Psoas muscle (tissue), 8 donors: ENCODE data around the gene KCTD6. TPM values are rescaled to one million over a fixed set of nuclear protein-coding genes. Genes with fewer than 3 reads are reported as not detected.

Experiments used
- ATAC-seq, 4 donors: fragments of 200-7000 bp; cut with Tn5 transposase; one replicate each; pipeline ENCODE4 v1.9.1; 2020; ENCODE audit warnings: moderate library complexity in 3 of 4, mild to moderate bottlenecking in 2 of 4
- DNase-seq, 2 donors: peaks; one replicate each; pipeline ENCODE4 v3.0.0-alpha.2; 2020
- H3K27ac ChIP-seq: fragments of 200-600 bp; one replicate; pipeline ENCODE4 v1.8.0; 2022
- H3K27me3 ChIP-seq, 3 donors: fragments of 200-600 bp in 1 of 3; one replicate each; pipeline versions ENCODE4 v1.6.1 to v1.8.0; 2013 to 2022; ENCODE audit warnings: low read length in 2 of 3, mild to moderate bottlenecking in 2 of 3, moderate library complexity in 1 of 3; ENCODE audit not compliant: insufficient read depth in 3 of 3
- H3K36me3 ChIP-seq, 2 donors: fragments of 200-600 bp in 1 of 2; one replicate each; pipeline versions ENCODE4 v1.6.1 to v1.8.0; 2013 to 2022; ENCODE audit warnings: low read depth in 1 of 2, mild to moderate bottlenecking in 1 of 2, moderate library complexity in 1 of 2; ENCODE audit not compliant: insufficient read depth in 1 of 2
- H3K4me1 ChIP-seq: fragments of 200-600 bp; one replicate; pipeline ENCODE4 v1.8.0; 2022
- H3K4me3 ChIP-seq: fragments of 200-600 bp; one replicate; pipeline ENCODE4 v1.8.0; 2022; ENCODE audit warnings: mild to moderate bottlenecking
- H3K9me3 ChIP-seq: fragments of 200-600 bp; one replicate; pipeline ENCODE4 v1.8.0; 2022
- WGBS, 3 donors: extraction: QIAGEN DNeasy Blood & Tissue Kit; methylation state at CpG; one replicate each; pipeline versions ENCODE4 v1.1.6 to v1.1.7; 2013; 5-methylcytosine and 5-hydroxymethylcytosine counted together
- intact Hi-C, 2 donors: fragments of 100-400 bp; cut with DNase I; formaldehyde crosslinking; loops; one replicate each; pipeline versions ENCODE4 v1.11.0 to v1.14.2; 2022
- polyA plus RNA-seq, 3 donors: library from polyadenylated mRNA; stranded (reverse); fragments of 200-250 nt; gene quantifications; one replicate each; pipeline ENCODE4 v1.2.3, GENCODE V29; 2013
- total RNA-seq, 4 donors: library from RNA; stranded (reverse); fragmentation: NEBNext Ultra II Directional in 2 of 4; extraction: Animal tissue kit (Norgen Biotek cat#: 25700) in 2 of 4; gene quantifications; one replicate each; pipeline versions ENCODE4 v1.2.1 to v1.2.4, GENCODE V29; 2021 to 2023
- TF ChIP-seq, protein P1 (sequence below): fragments of 200-600 bp; IDR thresholded peaks from one replicate; pipeline ENCODE4 v1.8.0; 2022; ENCODE audit warnings: antibody characterized with exemption
- donor health status: healthy with polysubstance abuse.
- donor health status: DM: no; HTN: no; CAD: no; lungs with moderate emphysema.
- donor health status: Bipolar disorder and iron deficiency.
- donor health status: healthy.
- donor health status: DM: yes; HTN: yes; CAD: no.
- donor health status: DM: no; HTN: no; CAD: no.
- donor health status: DM: no; HTN: no; CAD: no.
- donor health status: DM: yes; HTN: yes; CAD: no.

The KCTD6 gene
- total and polyA plus RNA-seq, 7 donors = 2.6 to 11.0 (median 6.7) TPM

DNA sequence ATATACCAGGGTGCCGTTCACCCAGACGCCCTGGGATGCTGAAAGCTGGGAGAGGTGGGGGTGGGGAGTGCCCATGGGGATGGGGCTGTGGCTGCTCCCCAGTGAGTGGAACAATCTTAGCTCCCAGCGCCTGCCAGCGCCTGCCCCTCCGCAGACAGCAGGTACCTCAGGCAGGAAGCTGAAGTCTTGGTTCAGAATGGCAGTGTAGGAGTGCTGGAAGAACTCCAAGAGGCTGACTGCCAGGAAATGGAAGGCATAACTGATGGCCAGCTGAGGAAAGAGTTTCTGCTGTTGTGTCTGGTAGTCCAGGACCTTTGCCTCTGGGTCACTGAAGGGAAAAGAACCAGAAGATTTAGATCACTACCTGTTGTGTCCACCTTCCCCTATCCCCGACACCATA, 36.7 kb downstream of the KCTD6 start:
- no peak for DNase-seq
- TF ChIP-seq, protein P1, sequence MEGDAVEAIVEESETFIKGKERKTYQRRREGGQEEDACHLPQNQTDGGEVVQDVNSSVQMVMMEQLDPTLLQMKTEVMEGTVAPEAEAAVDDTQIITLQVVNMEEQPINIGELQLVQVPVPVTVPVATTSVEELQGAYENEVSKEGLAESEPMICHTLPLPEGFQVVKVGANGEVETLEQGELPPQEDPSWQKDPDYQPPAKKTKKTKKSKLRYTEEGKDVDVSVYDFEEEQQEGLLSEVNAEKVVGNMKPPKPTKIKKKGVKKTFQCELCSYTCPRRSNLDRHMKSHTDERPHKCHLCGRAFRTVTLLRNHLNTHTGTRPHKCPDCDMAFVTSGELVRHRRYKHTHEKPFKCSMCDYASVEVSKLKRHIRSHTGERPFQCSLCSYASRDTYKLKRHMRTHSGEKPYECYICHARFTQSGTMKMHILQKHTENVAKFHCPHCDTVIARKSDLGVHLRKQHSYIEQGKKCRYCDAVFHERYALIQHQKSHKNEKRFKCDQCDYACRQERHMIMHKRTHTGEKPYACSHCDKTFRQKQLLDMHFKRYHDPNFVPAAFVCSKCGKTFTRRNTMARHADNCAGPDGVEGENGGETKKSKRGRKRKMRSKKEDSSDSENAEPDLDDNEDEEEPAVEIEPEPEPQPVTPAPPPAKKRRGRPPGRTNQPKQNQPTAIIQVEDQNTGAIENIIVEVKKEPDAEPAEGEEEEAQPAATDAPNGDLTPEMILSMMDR = no peak
- H3K27me3 ChIP-seq = no peaks in the 10 kb centered on the region

DNA sequence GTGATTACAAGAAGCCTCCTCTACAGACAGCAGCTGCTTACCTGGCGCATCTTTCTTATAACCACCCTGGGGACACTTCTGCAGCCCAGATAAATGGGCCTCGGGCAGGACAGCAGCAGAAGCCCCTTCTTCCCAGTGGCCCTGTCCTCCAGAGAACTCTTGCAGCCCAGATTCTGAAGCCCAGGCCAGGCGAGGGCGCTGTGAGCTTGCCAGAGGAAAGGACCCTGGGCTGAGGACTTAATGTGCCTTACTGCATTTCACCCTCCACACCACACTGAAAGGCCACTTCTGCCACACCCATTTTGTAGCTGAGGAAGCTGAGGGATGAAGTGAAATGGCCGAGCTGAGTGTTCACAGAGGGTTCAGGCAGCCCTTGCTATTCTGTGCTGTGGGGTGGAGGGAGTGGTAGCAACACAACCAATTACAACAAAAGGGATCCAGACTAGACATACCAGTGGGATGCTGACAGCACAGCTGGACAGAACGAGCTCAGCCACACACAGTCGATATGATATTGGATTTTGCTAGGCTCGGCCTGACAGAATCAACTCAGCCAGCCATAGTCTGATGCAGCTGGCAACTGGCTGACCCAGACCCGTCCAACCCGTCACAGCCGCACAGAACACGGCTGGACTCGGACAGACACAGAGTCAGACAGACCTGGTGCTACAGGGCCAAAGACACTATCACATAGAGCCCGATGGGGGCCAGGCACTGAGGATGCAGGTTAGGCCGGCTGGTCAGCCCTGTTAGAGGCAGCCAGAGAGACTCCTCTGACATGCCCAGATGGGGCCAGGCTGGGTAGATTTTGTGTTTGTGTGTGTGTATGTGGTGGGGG, 37.8 kb downstream of the KCTD6 start:
- peaks cover 0 to 48% of the 10 kb centered on the region in 2 donors for H3K36me3 ChIP-seq

More for the DNA sequence above, 36.7 kb downstream of the KCTD6 start:
- H3K4me3 ChIP-seq = no peak overlapping the region
- intact Hi-C loops = no loop called here
- 52 to 63% (median 55%) methylated on average over 6 of the region's 6 CpGs for WGBS, 3 donors
- H3K4me1 ChIP-seq = no peaks in the 10 kb centered on the region
- H3K27ac ChIP-seq = no peak overlapping the region
- H3K9me3 ChIP-seq = no peaks in the 10 kb centered on the region
- peaks cover 0 to 59% of the 10 kb centered on the region in 2 donors for H3K36me3 ChIP-seq
- ATAC-seq = no peak

DNA sequence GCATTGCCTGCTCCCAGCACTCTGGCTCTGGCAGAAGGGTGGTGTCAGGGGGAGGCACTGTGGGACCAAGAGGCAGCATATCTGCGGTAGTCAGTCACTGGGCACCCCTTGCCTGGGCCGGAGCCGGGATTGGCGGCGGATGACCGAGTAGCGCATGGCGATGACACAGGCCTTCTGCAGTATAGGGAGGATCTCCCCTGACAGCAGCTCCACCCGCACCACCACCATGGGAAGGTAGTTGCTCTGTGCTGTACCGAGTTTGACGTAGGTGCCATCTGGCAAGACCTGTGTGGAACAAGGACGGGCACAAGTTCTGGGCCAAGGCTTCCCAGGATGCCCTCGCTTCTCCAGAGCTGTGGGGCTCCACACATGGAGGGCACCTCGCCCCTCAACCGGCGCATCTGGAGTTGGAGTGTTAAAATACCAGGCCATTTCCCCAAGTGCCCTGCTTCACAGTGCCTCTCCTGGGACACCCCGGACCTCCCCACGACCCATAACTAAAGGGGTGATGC, 38.5 kb downstream of the KCTD6 start:
- H3K36me3 ChIP-seq = peaks cover 0 to 44% of the 10 kb centered on the region in 2 donors
- DNase-seq (no peak), ATAC-seq (no peak)
- 89 to 92% (median 89%) methylated on average over 18 of the region's 18 CpGs for WGBS, 3 donors
- intact Hi-C loops = loop anchor here (5.0 to 10.0 kb wide), 4 partner anchors 33 to 356 kb away; partner anchors contain the start of genes HTD2 (in 1 of the 2) and RPP14 (in 1 of the 2)
- H3K9me3 ChIP-seq = no peaks in the 10 kb centered on the region
- H3K4me3 ChIP-seq = no peak overlapping the region
- no peaks in the 10 kb centered on the region for H3K27me3 ChIP-seq
- no peak overlapping the region for H3K27ac ChIP-seq
- TF ChIP-seq, protein P1 = no peak
- no peaks in the 10 kb centered on the region for H3K4me1 ChIP-seq

More for the DNA sequence above, 37.8 kb downstream of the KCTD6 start:
- DNase-seq (no peak), ATAC-seq (no peak)
- TF ChIP-seq, protein P1 = no peak
- 73 to 75% (median 73%) methylated on average over 15 of the region's 15 CpGs for WGBS, 3 donors
- intact Hi-C loops = loop anchor here (5.0 to 10.0 kb wide), 4 partner anchors 32 to 355 kb away; partner anchors contain the start of genes HTD2 (in 1 of the 2) and RPP14 (in 1 of the 2)
- Histone ChIP-seq H3K27me3 (no peaks in the 10 kb centered on the region), H3K27ac (no peak overlapping the region), H3K9me3 (no peaks in the 10 kb centered on the region), H3K4me1 (no peaks in the 10 kb centered on the region), H3K4me3 (no peak overlapping the region)

DNA sequence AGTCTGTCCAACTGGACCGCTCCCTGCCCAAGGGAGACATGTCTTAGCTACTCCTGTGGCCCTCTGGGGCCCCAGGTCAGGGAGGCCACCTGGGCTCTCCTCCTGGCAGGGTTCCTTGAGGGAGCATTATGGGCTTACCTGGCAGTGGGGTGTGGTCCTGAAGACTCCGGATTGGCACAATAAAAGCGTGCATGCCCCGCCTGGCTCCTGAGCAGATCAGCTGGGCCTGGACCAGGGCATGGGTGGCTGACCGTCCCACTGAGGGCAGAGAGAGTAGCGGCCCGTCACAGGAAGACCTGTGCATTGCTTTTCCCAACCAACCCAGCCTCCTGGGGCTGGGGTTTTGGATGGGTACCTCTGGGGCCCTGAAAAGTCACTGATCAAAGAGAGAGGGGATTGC, 39.7 kb downstream of the KCTD6 start:
- 92 to 97% (median 94%) methylated on average over 7 of the region's 7 CpGs for WGBS, 3 donors
- Histone ChIP-seq H3K27ac (no peak overlapping the region), H3K4me3 (no peak overlapping the region), H3K27me3 (no peaks in the 10 kb centered on the region), H3K36me3 (peaks cover 0 to 40% of the 10 kb centered on the region in 2 donors), H3K4me1 (peaks cover 11% of the 10 kb centered on the region), H3K9me3 (no peaks in the 10 kb centered on the region)
- TF ChIP-seq, protein P1 = no peak
- DNase-seq = no peak
- intact Hi-C loops = loop anchor here (5.0 to 10.0 kb wide), 4 partner anchors 34 to 357 kb away; partner anchors contain the start of genes HTD2 (in 1 of the 2) and RPP14 (in 1 of the 2)
- no peak for ATAC-seq
